Stimulated activated CD8-positive, alpha-beta memory T cell treated with anti-CD3 and anti-CD28 coated beads, Interleukin-7, amount 100 ng/mL, for 1 hour (primary cell): ENCODE data around the gene IRF1.
"Not testable (repeated sequence)": the region's sequence is repeated elsewhere in the genome, so short reads cannot be mapped to it uniquely, and the experiment has no call there.

ENCODE experiments used
- DNase-seq, 2 donors: peaks; one replicate each; pipeline ENCODE4 v3.0.0-alpha.2; 2020; ENCODE audit warnings: low read depth in 2 of 2

Gene IRF1, protein sequence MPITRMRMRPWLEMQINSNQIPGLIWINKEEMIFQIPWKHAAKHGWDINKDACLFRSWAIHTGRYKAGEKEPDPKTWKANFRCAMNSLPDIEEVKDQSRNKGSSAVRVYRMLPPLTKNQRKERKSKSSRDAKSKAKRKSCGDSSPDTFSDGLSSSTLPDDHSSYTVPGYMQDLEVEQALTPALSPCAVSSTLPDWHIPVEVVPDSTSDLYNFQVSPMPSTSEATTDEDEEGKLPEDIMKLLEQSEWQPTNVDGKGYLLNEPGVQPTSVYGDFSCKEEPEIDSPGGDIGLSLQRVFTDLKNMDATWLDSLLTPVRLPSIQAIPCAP

DNA sequence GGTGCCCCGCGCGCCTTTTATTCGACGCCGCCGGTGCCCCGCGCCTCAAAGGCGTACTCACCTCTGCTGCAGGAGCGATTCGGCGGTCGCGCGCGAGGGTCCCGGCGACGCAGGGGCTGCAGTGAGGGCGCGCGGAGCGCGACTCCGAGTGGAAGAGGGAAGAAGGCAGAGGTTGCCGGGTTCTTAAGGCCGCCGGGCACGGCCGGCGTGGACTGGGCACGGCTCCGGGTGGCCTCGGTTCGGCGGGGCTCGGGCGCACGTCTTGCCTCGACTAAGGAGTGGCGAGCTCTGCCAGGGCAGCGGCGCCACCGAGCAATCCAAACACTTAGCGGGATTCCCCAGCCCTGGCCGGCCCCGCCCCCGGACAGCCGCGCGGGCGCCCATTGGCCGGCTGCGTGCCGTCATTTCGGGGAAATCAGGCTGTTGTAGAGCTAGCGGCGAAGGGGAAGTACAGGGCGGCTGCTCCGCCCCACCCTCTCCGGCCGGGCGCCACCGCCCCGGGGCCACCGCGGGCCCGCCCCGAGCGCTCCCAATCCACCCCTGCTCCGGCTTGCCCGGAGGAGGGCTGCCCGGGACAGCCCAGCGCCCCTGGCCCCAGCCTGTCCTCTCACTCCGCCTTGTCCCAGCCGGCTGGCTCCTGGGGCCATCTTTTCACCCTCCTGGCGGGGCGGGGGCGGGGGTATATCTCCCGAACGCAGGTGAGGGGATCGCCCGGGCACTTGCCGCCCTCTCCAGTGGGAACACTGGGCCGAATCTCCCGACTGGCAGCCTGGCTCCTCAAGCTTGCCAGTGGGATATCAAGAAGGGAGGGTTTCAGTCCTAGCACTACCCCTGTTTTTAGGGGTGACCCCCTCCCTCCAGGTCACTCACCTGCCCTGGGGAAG lies at the start of gene IRF1:
Gene IRF1 (minus strand): TSS at position 290 of the 884 bp plus-strand sequence. CDS start 1,295 bp downstream, outside the sequence.
- DNase-seq: peak; percentile 95 to 97

GRCh38 chr5:132540149-132540548 lies 49.6 kb upstream of the IRF1 start:
- DNase-seq: no peak

- DNase-seq: no peak
Observed at GRCh38 chr5:132539716-132540115, 49.1 kb upstream of the IRF1 start.

DNA sequence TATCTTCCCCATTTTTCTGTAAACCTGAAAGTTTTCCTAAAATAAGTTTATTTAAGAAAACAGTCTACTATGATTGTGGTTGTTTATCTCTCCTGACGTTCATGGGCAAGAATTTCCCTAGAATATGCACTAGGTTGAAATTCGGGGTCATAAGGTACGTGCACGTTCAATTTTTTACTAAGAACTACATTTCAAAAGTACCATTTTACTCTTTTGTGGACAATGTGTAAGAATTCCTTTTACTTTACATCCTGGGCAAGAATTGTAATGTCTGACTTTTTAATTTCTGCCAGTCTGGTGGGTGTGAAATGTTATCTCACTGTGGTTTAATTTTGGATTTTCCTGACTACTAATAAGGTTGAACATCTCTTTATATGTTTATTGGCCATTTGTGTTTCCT lies 40.4 kb upstream of the IRF1 start:
- no peak for DNase-seq

DNA sequence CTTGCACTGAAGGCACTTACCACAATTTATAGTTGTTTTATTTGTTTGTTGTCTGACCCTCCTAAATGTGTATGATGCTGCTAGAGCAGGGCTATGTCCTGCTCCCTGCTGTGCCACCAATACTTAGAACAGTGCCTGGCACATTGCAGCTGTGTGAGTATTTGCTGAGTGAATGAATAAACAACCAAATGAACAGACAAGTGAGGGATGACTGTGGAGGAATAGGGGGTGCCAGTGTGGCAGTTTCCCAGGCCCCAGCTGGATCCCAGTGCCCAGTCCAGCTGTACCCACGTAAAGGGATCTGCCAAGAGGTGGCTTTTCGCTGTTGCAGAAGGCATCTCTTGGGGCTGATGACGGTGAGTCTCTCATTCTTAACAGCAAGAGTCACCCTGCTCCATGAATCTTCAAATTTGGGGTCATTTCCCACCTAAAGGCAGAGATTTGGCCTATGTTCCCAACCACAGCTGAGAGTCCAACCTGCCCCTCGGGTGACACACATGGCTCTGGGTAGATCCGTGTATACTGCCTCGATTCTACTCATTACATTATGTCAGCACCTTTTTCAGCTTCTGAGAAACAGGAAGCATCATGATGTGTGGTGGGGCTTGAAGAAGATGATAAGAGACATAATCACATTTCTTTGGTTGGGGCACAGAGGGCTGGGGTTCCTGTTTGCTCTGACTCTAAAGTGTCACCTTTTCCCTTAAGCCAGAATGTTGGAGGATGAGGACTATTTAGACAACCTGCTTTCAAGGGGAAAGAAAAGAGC lies 38.5 kb upstream of the IRF1 start:
- DNase-seq: no peak

GRCh38 chr5:132528021-132528420 lies 37.4 kb upstream of the IRF1 start:
- no peak for DNase-seq

- no peak for DNase-seq
Observed at GRCh38 chr5:132526974-132527564, 36.5 kb upstream of the IRF1 start.

- DNase-seq: no peak
Observed at GRCh38 chr5:132526290-132526973, 35.9 kb upstream of the IRF1 start.

DNA sequence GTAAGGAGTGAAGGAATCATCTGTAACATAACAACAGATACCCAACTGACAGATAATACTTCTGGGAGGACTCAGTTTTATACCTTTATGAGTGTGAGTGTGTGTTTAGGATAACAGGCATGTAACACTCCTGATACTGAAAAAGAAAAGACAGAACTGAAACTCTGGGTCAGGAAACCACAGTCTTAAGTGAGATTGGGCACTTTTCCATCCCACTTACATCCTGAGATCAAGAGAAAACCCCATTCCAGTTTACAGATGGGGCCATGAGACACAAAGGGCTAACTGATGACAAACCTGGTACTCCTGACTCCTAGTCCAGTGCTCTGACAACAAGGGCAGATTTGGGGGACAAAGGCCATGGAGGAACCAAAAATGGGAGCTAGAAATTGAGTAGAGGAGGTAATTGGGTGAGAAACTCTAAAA lies 34.7 kb upstream of the IRF1 start:
- DNase-seq: no peak

DNA sequence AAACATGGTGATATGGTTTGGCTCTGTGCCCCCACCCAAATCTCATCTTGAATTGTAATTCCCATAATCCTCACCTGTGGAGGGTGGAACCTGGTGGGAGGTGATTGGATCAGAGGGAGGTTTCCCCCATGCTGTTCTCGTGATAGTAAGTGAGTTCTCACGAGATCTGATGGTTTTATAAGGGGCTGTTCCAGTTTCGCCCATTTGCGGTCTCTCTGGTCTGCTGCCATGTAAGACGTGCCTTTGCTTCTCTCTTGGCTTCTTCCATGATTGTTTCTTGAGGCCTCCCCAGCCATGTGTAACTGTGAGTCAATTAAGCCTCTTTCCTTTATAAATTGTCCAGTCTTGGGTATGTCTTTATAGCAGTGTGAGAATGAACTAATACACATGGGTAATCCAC lies 34.3 kb upstream of the IRF1 start:
- DNase-seq: not testable (repeated sequence)

GRCh38 chr5:132522067-132522466 lies 31.5 kb upstream of the IRF1 start:
- not testable (repeated sequence) for DNase-seq

GRCh38 chr5:132513618-132514336 lies 23.2 kb upstream of the IRF1 start:
- DNase-seq: not testable (repeated sequence)

DNA sequence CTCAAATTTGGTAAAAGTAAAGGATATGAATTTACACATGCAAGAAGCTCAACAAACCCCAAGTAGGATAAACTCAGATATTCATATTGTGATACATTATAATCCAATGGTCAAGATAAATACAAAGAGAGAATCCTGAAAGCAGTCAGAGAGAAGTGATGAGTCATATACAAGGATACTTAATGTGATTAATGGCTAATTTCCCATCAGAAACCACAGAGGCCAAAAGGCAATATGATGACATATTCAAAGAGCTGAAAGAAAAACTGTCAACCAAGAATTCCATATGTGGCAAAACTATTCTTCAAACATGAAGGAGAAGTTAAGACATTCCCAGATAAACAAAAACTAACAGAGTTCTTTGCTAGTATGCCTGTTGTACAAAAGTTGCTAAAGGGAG lies 19.5 kb upstream of the IRF1 start:
- no peak for DNase-seq

DNA sequence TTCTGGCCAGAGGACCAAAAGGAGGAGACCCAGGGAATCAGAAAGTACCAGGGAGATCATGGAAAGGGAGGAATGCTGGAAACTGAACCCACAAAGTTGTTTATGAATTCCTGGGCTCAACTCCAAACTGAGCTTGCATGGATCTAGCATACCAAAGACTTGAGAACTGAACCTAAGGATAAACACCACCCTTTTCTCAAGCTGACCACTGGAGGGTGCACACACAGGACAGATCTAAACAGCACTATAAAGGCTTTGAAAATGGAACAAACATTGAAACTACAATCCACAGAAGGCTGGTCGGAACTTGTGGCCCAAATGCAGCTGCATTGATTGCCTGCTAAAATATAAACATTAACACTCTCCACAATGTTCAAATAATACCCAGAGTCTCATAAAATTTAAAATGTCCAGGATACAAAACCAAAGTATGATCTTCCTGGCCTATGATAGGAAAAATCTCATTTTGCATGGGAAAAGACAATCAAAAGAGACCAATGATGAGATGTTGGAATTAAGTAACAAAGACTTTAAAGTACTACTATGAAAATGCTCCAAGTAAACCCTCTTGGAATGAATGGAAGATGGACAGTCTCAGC lies 15.6 kb upstream of the IRF1 start:
- no peak for DNase-seq

GRCh38 chr5:132505641-132506040 lies 15.1 kb upstream of the IRF1 start:
- DNase-seq: no peak

- DNase-seq: no peak
Observed at GRCh38 chr5:132504746-132505145, 14.2 kb upstream of the IRF1 start.

DNA sequence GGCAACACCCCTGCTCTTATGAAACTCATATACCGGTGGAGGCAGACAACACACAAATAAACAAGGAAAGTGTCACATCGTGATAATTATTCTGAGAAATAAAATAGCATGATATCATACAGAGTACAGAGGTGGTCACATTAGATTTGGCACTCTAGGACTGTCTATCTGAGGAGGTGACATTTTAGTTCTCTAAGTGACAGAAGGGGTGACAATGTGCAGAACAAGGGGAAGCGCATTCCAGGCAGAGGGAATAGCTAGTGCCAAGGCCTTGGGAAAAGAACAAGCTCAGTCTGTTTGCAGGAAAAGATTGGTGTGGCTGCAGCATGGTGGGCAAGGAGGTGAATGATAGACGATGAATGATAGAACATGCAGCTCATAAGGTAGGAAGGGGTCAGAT lies 12.7 kb upstream of the IRF1 start:
- DNase-seq: no peak

DNA sequence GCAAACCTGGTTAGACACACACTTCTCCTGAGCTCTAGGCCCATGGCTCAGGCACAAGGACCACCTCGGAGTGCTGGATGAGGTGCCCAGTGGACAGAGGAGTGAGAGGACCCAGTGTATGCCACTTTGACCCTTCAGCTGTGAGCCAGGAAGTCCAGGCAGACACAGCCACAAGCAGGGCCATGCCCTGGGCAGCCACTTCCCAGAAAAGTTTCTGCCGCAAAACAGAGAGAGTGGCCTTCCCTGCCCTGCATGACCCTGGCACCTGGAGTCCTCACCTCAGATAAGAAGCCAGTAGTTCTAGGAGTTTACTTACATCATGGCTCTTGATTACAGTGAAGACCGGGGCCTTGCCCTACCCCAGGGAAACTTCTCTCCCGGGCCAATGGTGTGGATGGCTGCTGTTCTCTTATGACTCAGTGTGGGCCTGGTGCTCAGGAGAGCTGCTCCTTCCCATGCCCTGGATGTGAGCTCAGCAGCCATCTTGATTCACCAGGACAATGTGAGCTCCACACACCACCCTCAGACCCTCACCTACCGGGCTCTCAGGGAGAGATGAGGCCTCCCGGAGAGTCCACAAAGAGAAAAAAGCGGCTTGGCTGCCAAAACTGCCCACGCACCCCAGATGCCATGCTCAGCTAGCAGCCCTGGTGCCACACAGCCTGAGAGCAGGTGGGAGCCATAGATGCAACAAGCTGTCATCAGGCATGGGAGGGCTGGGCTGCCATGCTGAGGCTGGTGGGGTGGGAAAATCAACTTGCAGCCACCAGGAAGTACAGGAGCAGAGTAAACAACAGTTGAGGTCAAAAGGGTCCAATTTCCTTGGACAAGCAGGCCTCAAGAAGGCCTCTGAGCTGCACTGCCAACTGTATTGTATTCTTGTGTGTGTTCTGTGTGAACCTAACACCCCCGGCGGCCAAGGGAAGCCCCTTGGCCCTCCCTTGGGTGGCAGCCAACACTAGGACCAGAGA lies 11.7 kb upstream of the IRF1 start:
- no peak for DNase-seq

- no peak for DNase-seq
Observed at GRCh38 chr5:132501629-132501956, 11.0 kb upstream of the IRF1 start.
